ENCODE data around the gene TMEM236. TPM values are rescaled to one million over a fixed set of nuclear protein-coding genes. Genes with fewer than 3 reads are reported as not detected.
"Not testable (repeated sequence)": the region's sequence is repeated elsewhere in the genome, so short reads cannot be mapped to it uniquely, and the experiment has no call there.

The TMEM236 gene, protein sequence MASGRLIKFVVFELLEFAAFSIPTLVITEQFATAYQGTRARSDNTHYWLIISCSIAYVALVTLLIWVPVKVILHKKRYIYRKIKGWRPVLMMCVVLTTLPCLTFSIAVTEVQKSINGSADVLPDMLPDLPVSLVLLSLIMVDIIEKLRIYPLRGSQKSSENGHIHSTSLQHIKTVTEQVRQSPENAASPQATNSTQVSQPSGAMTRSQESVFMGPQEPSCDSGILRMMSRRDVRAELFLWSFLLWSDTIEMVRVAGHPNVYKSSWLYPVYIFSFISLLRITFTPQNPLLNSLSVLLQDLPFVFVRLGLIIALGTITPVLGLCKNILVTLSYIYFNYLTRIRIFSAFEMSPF
- under 0.01 TPM for total RNA-seq

DNA sequence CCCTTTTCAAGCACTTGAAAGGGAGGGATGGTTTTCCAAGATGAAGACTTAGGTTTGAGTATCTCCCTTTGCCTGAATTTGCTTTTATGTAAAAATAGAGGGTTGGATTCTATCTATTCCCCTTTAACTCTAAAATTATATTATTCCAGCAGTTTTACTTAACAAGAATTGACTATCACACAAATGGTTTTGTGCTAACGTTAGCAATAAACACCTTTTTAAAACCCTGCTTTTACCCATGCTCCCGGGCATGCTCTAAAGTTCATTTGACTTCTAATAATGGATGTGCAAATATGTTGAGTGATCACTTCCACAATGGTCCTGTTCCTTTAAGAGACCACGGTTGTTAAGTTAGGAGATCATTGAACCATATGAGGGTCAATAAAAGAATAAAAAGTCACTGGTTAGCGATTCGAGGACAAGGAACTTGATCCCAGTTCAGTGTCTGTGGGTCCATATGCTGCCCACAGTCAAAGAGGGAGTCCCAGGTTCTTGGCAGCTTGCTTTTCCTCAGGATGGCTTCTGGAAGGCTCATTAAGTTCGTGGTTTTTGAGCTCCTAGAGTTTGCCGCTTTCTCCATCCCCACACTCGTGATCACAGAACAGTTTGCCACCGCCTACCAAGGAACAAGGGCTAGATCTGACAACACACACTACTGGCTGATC lies at the start of gene TMEM236:
Gene TMEM236 (plus strand): TSS at position 421 of the 665 bp plus-strand sequence. CDS start 95 bp downstream, at position 516.
- DNase-seq (ENCODE audit: low read depth in 2 of 3, low spot score in 2 of 3): no peak

DNA sequence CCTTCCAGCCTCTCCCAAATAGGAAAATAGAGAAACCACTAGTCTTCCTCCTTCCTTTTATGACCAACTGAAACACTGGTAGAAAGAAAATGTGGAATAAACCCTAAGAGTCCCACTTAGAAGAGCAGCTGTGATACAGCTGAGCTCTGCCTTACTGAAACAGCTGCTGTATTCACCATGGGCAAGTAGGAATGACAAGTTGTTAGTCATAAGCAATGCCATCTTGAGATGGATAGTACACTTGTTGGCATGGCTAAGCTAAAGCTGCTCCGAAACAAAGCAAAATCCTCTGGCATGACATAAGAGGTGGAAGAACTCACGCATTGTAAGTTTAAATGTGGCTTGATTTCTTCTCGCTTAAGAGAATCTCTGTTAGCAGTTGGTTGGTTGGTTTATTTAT lies 48.3 kb upstream of the TMEM236 start:
- no peak for DNase-seq (ENCODE audit: low read depth in 2 of 3, low spot score in 2 of 3)

DNA sequence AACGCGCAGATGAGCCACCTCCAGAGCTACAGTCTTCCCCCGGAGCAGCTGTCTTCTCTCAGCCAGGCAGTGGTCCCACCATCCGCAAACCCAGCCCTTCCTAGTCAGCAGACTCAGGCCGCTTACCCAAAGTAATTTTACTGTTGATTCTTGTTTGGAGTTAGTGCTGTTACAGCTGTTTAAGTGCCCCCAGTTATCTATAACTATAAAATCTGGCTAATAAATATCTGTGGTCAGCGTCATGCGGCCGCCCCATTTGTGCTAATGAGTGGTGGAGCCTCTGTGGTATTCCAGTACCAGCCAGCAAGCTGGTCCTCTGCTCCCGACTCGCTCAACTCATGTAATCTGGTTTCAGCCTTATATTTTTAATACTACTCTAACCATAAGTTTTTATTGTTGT lies 43.2 kb upstream of the TMEM236 start:
- DNase-seq (ENCODE audit: low read depth in 2 of 3, low spot score in 2 of 3): no peak

DNA sequence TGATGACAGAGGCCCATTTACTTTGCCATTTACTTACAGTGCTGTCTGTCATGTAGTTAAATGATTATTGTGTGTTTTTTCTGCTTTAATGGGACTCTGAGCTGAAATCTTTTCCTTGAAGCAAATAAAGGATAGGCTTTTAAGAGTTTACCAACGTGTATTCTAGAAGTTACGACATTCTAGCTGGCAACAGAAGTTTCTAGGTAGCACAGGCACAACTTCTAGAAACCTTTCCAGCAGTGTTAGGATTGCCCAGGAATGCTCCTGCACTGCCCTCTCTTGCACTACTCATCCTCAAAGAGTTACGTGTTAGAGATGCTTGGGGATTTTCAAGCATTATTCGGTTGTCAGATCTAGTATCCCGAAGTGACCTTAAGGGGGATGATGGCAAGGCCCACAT lies 42.5 kb upstream of the TMEM236 start:
- DNase-seq (ENCODE audit: low read depth in 2 of 3, low spot score in 2 of 3): no peak

- DNase-seq (ENCODE audit: low read depth in 2 of 3, low spot score in 2 of 3): no peak
Observed at GRCh38 chr10:17710181-17710580, 41.8 kb upstream of the TMEM236 start.

DNA sequence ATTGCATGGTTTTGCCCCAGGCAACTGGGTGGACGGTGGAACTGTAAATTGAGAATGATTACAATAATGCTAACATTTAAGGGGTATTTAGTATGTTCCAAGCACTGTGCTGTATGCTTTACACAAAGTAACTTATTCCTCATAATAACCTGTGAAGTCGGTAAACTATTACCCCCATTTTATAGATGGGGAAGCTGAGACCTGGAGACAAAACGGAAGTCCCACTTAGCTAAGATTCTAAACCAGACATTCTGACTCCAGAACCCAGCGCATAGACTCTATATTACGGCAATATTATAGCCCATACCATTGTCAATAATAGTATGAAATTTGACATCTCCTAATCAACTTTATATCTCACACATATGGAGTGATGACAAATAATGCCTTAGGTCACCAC lies 39.9 kb upstream of the TMEM236 start:
- DNase-seq (ENCODE audit: low read depth in 2 of 3, low spot score in 2 of 3): no peak

- no peak for DNase-seq (ENCODE audit: low read depth in 2 of 3, low spot score in 2 of 3)
Observed at GRCh38 chr10:17712717-17713471, 39.1 kb upstream of the TMEM236 start.

GRCh38 chr10:17713758-17714157 lies 38.2 kb upstream of the TMEM236 start:
- DNase-seq (ENCODE audit: low read depth in 2 of 3, low spot score in 2 of 3): no peak

- DNase-seq (ENCODE audit: low read depth in 2 of 3, low spot score in 2 of 3): no peak
Observed at GRCh38 chr10:17716161-17716560, 35.8 kb upstream of the TMEM236 start.

- DNase-seq (ENCODE audit: low read depth in 2 of 3, low spot score in 2 of 3): not testable (repeated sequence)
Observed at GRCh38 chr10:17722317-17723014, 29.5 kb upstream of the TMEM236 start.

DNA sequence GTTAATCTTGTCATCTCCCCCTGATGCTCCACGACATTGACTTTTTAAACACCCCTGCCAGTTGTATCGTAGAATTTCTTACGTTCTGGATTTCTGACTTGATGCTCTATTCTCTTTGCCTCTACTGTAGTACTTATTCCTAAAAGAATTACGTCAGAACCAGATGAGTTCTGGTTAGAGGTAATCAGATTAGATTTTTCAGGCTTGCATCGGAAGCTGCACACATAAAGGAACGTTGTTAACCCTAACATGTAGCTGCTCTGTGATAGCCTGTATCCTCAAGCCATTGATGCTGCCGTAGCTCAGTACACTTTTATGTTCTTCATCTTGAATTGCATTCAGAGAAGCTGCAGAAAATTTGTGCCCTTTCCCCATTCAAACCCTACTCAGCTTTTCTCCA lies 26.3 kb upstream of the TMEM236 start:
- DNase-seq (ENCODE audit: low read depth in 2 of 3, low spot score in 2 of 3): no peak

- DNase-seq (ENCODE audit: low read depth in 2 of 3, low spot score in 2 of 3): no peak
Observed at GRCh38 chr10:17729630-17730029, 22.4 kb upstream of the TMEM236 start.

DNA sequence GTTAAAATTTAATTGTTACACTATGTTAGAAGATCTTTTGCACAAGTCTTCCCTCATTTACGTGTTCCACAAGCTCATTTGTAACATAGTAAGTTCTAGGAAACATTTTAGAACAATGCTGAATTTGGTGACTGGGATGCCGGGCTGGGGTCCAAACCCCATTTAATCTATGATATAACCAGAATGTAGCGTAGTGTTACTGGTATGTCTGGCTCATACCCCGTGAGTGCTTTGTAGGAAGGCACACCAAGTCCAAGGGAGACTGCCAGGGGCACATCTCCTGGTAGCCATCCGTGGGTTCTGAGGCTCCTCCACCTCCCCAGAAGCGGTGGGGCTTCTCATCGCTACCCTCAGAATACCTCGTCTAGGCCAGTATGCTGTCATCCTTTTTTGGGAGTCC lies 21.3 kb upstream of the TMEM236 start:
- no peak for DNase-seq (ENCODE audit: low read depth in 2 of 3, low spot score in 2 of 3)

DNA sequence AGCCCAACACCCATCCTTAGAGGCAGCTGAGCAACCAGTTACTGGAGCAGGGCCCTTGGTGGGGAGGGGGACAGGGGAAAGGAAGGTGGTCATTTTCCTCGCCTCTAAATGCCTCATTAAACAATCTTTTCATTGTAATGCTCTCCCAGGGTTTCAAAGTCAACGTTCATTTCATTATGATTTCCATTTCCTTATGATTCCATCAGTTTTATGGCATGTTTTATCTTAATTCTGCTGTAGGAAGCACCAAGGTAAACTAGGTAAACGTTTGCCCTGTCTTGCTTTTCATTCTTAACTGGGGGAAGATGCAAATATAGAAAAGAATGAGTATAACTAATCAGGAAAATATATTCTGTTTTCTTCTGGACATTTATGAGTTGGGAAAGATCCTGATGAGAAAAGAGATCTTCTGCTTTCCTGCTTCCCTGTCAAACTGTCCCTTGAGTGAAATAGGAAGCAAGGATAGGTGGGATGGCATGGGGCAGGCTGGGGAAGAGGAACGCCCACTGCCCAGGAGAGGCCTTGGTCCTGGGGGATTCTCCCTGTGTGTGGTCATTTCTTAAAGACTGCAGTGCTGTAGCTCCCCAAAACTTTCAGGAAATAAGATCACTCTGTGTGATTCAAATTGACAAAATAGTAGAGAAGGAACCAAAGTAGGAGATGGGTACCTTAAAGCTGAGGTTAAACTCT lies 20.5 kb upstream of the TMEM236 start:
- DNase-seq (ENCODE audit: low read depth in 2 of 3, low spot score in 2 of 3): no peak

- DNase-seq (ENCODE audit: low read depth in 2 of 3, low spot score in 2 of 3): no peak
Observed at GRCh38 chr10:17733620-17734019, 18.4 kb upstream of the TMEM236 start.

GRCh38 chr10:17734432-17735080 lies 17.4 kb upstream of the TMEM236 start:
- no peak for DNase-seq (ENCODE audit: low read depth in 2 of 3, low spot score in 2 of 3)

- DNase-seq (ENCODE audit: low read depth in 2 of 3, low spot score in 2 of 3): peak in 1 of 3 donors; percentile 44
Observed at GRCh38 chr10:17735166-17735941, 16.6 kb upstream of the TMEM236 start.

DNA sequence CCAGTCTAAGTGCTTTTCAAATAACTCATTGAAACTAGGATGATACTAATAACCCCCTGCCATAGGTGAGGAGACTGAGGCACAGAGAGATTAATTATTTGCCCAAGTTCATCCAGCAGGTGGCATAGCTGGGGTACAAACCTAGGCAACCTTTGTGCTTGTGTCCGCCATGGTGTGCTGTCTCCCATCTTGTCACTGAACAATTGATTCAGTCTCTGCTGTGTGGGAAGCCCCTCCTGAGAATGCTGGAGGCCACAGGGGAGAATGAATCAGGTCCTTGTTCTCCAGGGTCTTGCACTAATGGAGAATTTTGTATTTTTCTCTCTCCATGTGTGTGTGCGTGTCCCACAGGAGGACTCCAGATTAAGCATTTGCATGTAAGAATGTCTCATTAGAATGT lies 15.8 kb upstream of the TMEM236 start:
- no peak for DNase-seq (ENCODE audit: low read depth in 2 of 3, low spot score in 2 of 3)
